D341Med (cell line): ENCODE results near the gene RFX2.

Experiments
- DNase-seq: peaks from one replicate; pipeline ENCODE4 v3.0.0; 2012; ENCODE audit warnings: low spot score

The RFX2 gene

GRCh38 chr19:6059988-6060599 is 50.2 kb downstream of the RFX2 start:
- DNase-seq: no peak

- DNase-seq: no peak
These were observed 50.8 kb downstream of the RFX2 start for GRCh38 chr19:6059396-6059947.

- DNase-seq: no peak
These were observed 51.6 kb downstream of the RFX2 start for GRCh38 chr19:6058518-6059201.

GRCh38 chr19:6057651-6058517 is 52.4 kb downstream of the RFX2 start:
- no peak for DNase-seq

GRCh38 chr19:6056801-6057650 is 53.3 kb downstream of the RFX2 start:
- no peak for DNase-seq

- no peak for DNase-seq
These were observed 54.0 kb downstream of the RFX2 start for GRCh38 chr19:6056282-6056741.

GRCh38 chr19:6055013-6055795 is 55.1 kb downstream of the RFX2 start:
- DNase-seq: no peak

- peak; percentile 91 for DNase-seq
These were observed 61.4 kb downstream of the RFX2 start for GRCh38 chr19:6048793-6049405.

GRCh38 chr19:6048348-6048747 is 62.0 kb downstream of the RFX2 start:
- no peak for DNase-seq

- DNase-seq: peak; percentile 59
These were observed 62.5 kb downstream of the RFX2 start for GRCh38 chr19:6047741-6048251.

GRCh38 chr19:6047256-6047655 is 63.0 kb downstream of the RFX2 start:
- no peak for DNase-seq

GRCh38 chr19:6045108-6045507 is 65.2 kb downstream of the RFX2 start:
- DNase-seq: no peak

- no peak for DNase-seq
These were observed 66.1 kb downstream of the RFX2 start for GRCh38 chr19:6044056-6044805.

GRCh38 chr19:6042776-6043726 is 67.2 kb downstream of the RFX2 start:
- DNase-seq: no peak

GRCh38 chr19:6041991-6042481 is 68.3 kb downstream of the RFX2 start:
- no peak for DNase-seq

- DNase-seq: no peak
These were observed 69.2 kb downstream of the RFX2 start for GRCh38 chr19:6041071-6041470.

GRCh38 chr19:6039566-6040225 is 70.6 kb downstream of the RFX2 start:
- no peak for DNase-seq
